GM18861 (cell line): ENCODE measurements around the gene TBXAS1.
A peak's percentile ranks its signal among the peaks of the same experiment; 100 is the strongest.

Experiments
- ATAC-seq: cut with Tn5 transposase; IDR thresholded peaks from one replicate; pipeline ENCODE4 v1.9.1; 2021; ENCODE audit not compliant: unreplicated experiment

TBXAS1 gene

GRCh38 chr7:140039896-140040295 lies 210.8 kb downstream of the TBXAS1 start:
- ATAC-seq, result no peak

GRCh38 chr7:140041659-140042385 lies 212.8 kb downstream of the TBXAS1 start:
- no peak for ATAC-seq

GRCh38 chr7:140042386-140042670 lies 213.3 kb downstream of the TBXAS1 start:
- ATAC-seq, result no peak

GRCh38 chr7:140044251-140044650 lies 215.2 kb downstream of the TBXAS1 start:
- no peak for ATAC-seq

- no peak for ATAC-seq
Measured at GRCh38 chr7:140045697-140046096, 216.6 kb downstream of the TBXAS1 start.

GRCh38 chr7:140047197-140047596 lies 218.1 kb downstream of the TBXAS1 start:
- ATAC-seq, result no peak

- ATAC-seq, result no peak
Measured at GRCh38 chr7:140048138-140048537, 219.1 kb downstream of the TBXAS1 start.

GRCh38 chr7:140048989-140049338 lies 219.9 kb downstream of the TBXAS1 start:
- no peak for ATAC-seq

- ATAC-seq, result no peak
Measured at GRCh38 chr7:140049339-140050024, 220.4 kb downstream of the TBXAS1 start.

- no peak for ATAC-seq
Measured at GRCh38 chr7:140050100-140050499, 221.0 kb downstream of the TBXAS1 start.

- no peak for ATAC-seq
Measured at GRCh38 chr7:140051820-140052219, 222.8 kb downstream of the TBXAS1 start.

- peak; percentile 91 for ATAC-seq
Measured at GRCh38 chr7:140053812-140054539, 224.9 kb downstream of the TBXAS1 start.

- no peak for ATAC-seq
Measured at GRCh38 chr7:140054751-140055150, 225.7 kb downstream of the TBXAS1 start.

- no peak for ATAC-seq
Measured at GRCh38 chr7:140055833-140056232, 226.8 kb downstream of the TBXAS1 start.

GRCh38 chr7:140056431-140057142 lies 227.5 kb downstream of the TBXAS1 start:
- ATAC-seq, result no peak

- ATAC-seq, result no peak
Measured at GRCh38 chr7:140057143-140057535, 228.1 kb downstream of the TBXAS1 start.

GRCh38 chr7:140058517-140058916 lies 229.5 kb downstream of the TBXAS1 start:
- ATAC-seq, result no peak

GRCh38 chr7:140059273-140060242 lies 230.5 kb downstream of the TBXAS1 start:
- no peak for ATAC-seq

- ATAC-seq, result no peak
Measured at GRCh38 chr7:140060243-140060630, 231.2 kb downstream of the TBXAS1 start.

GRCh38 chr7:140060788-140061606 lies 231.9 kb downstream of the TBXAS1 start:
- no peak for ATAC-seq
